Measurements from ENCODE around the gene NMRK1. TPM values are rescaled to one million over a fixed set of nuclear protein-coding genes. Genes with fewer than 3 reads are reported as not detected.
A peak's percentile ranks its signal among the peaks of the same experiment; 100 is the strongest.

Gene NMRK1
- total RNA-seq, 1 experiment from 2014 or later = 24.6 TPM

DNA sequence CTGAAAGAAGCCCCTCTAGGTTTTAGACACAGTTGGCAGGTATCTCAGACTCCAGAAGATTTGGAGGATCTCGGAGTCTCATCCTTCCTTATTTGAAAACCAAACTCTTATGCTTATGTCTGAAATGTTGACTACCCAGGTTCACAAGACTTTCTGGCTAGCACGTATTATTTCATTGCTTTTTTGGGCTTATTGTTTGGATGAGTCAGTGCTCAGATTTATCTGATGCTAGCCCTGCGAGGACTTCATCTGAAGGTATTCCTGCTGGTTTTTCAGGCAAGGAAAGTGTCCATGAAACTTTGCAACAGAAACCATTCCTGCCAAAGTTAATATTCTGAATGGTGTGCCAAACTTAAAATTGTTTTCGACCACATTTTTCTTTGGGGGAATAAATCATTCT lies 8.8 kb upstream of the NMRK1 start:
- no peaks in the 10 kb centered on the region for H3K9me3 Mint-ChIP-seq (ENCODE audit: unreplicated experiment)
- ChIA-PET POLR2A (no interaction called here), CTCF (no interaction called here)
- DNase-seq (ENCODE audit: unreplicated experiment) = no peak
- no peaks in the 10 kb centered on the region for H3K27me3 Mint-ChIP-seq (ENCODE audit: insufficient read depth, unreplicated experiment)
- H3K36me3 Mint-ChIP-seq (ENCODE audit: insufficient read depth, unreplicated experiment) = peaks cover 8% of the 10 kb centered on the region
- no peak overlapping the region for H3K27ac Mint-ChIP-seq (ENCODE audit: low read depth, unreplicated experiment)
- H3K4me1 Mint-ChIP-seq (ENCODE audit: insufficient read depth, unreplicated experiment) = no peaks in the 10 kb centered on the region
- intact Hi-C loops (cut with micrococcal nuclease) = no loop called here
- TF ChIP-seq, protein P1, sequence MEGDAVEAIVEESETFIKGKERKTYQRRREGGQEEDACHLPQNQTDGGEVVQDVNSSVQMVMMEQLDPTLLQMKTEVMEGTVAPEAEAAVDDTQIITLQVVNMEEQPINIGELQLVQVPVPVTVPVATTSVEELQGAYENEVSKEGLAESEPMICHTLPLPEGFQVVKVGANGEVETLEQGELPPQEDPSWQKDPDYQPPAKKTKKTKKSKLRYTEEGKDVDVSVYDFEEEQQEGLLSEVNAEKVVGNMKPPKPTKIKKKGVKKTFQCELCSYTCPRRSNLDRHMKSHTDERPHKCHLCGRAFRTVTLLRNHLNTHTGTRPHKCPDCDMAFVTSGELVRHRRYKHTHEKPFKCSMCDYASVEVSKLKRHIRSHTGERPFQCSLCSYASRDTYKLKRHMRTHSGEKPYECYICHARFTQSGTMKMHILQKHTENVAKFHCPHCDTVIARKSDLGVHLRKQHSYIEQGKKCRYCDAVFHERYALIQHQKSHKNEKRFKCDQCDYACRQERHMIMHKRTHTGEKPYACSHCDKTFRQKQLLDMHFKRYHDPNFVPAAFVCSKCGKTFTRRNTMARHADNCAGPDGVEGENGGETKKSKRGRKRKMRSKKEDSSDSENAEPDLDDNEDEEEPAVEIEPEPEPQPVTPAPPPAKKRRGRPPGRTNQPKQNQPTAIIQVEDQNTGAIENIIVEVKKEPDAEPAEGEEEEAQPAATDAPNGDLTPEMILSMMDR (IDR thresholded peaks at IDR 0.05; ENCODE audit: unreplicated experiment) = no peak
- H3K4me3 Mint-ChIP-seq (ENCODE audit: unreplicated experiment) = no peak overlapping the region
- BruUV-seq (replicated peaks) = no TSS peak

DNA sequence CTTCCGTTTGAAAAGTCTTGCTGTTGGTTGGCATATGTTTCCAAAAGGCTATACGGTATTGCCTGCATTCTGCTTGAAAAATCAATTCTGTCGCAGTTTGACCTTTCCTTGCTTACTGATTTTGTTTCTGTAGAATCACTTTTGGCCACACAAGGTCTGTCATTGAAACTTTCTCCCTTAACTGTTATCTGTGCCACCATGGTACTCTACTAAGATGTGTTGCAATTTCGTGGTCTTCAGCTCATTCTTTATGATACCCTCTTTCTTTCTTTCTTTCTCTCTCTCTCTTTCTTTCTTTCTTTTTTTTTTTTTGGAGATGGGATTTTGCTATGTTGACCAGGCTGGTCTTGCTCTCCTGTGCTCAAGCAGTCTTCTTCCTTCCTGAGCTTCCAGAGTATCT lies 4.8 kb upstream of the NMRK1 start:
- TF ChIP-seq, protein P1 (IDR thresholded peaks at IDR 0.05; ENCODE audit: unreplicated experiment) = no peak
- H3K9me3 Mint-ChIP-seq (ENCODE audit: unreplicated experiment) = no peaks in the 10 kb centered on the region
- no peak overlapping the region for H3K27ac Mint-ChIP-seq (ENCODE audit: low read depth, unreplicated experiment)
- no peaks in the 10 kb centered on the region for H3K27me3 Mint-ChIP-seq (ENCODE audit: insufficient read depth, unreplicated experiment)
- no TSS peak for BruUV-seq (replicated peaks)
- ChIA-PET POLR2A (interaction anchor here (0.6 to 1.4 kb wide), 3 partner anchors 11 to 60 kb away, joined by 3 to 4 read pairs (median 3); no protein-coding TSS in a partner anchor), CTCF (interaction anchor here (0.6 to 1.3 kb wide), 4 partner anchors 18 to 319 kb away, joined by 3 to 6 read pairs (median 3); partner anchors contain the start of gene C9orf40)
- H3K36me3 Mint-ChIP-seq (ENCODE audit: insufficient read depth, unreplicated experiment) = peaks cover 8% of the 10 kb centered on the region
- peaks cover 13% of the 10 kb centered on the region for H3K4me1 Mint-ChIP-seq (ENCODE audit: insufficient read depth, unreplicated experiment)
- intact Hi-C loops (cut with micrococcal nuclease) = no loop called here
- no peak for DNase-seq (ENCODE audit: unreplicated experiment)
- H3K4me3 Mint-ChIP-seq (ENCODE audit: unreplicated experiment) = no peak overlapping the region

DNA sequence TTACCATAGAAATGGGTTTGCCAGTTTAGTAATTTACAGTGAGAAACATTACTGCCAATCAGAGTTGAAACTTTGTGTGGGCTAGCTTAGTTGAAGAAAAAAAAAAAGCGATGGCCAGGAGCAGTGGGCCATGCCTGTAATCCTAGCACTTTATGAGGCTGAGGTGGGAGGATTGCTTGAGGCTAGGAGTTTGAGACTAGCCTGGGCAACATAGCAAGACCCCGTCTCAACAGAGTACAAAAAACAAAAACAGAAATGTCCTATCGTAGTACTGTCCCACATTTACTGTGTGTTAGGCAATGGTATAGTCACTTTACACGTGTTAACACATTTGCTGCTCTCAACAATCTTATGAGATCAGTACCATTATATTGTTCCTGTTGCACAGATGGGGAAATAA lies 2.6 kb upstream of the NMRK1 start:
- H3K27me3 Mint-ChIP-seq (ENCODE audit: insufficient read depth, unreplicated experiment) = no peaks in the 10 kb centered on the region
- intact Hi-C loops (cut with micrococcal nuclease) = no loop called here
- BruUV-seq (replicated peaks) = no TSS peak
- no peak for DNase-seq (ENCODE audit: unreplicated experiment)
- TF ChIP-seq, protein P1 (IDR thresholded peaks at IDR 0.05; ENCODE audit: unreplicated experiment) = no peak
- H3K9me3 Mint-ChIP-seq (ENCODE audit: unreplicated experiment) = no peaks in the 10 kb centered on the region
- ChIA-PET POLR2A (interaction anchor here (1.0 to 8.3 kb wide), 4 partner anchors 11 to 65 kb away, joined by 4 to 121 read pairs (median 26); partner anchors contain the start of gene CARNMT1), CTCF (interaction anchor here (0.6 to 1.3 kb wide), 5 partner anchors 17 to 64 kb away, joined by 3 to 6 read pairs (median 3); partner anchors contain the start of gene CARNMT1)
- H3K27ac Mint-ChIP-seq (ENCODE audit: low read depth, unreplicated experiment) = no peak overlapping the region
- peaks cover 8% of the 10 kb centered on the region for H3K36me3 Mint-ChIP-seq (ENCODE audit: insufficient read depth, unreplicated experiment)
- H3K4me3 Mint-ChIP-seq (ENCODE audit: unreplicated experiment) = no peak overlapping the region
- H3K4me1 Mint-ChIP-seq (ENCODE audit: insufficient read depth, unreplicated experiment) = peaks cover 17% of the 10 kb centered on the region

DNA sequence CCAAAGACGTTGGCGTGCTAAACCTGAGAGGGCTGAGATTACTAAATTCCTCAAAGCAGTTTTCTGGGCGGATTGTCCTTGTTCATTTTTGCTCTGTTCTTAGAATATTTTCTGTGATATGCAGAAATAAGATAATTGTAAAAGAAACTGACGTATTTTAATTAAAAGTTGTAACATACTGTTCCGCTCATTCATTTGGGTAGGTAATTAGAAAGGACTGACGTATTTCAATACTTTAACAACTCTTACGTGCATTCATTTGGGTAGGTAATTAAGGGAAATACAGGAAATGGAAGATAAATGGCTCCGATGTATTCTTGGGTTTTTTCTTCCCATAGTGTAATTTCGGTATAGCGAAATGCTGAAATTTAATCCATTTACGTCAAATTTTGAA lies 1.4 kb upstream of the NMRK1 start:
- DNase-seq (ENCODE audit: unreplicated experiment) = no peak
- Mint-ChIP-seq H3K9me3 (ENCODE audit: unreplicated experiment) (no peaks in the 10 kb centered on the region), H3K4me3 (ENCODE audit: unreplicated experiment) (peak overlapping the region; percentile 99), H3K27me3 (ENCODE audit: insufficient read depth, unreplicated experiment) (no peaks in the 10 kb centered on the region), H3K27ac (ENCODE audit: low read depth, unreplicated experiment) (peak overlapping the region; percentile 97), H3K36me3 (ENCODE audit: insufficient read depth, unreplicated experiment) (peaks cover 8% of the 10 kb centered on the region), H3K4me1 (ENCODE audit: insufficient read depth, unreplicated experiment) (peaks cover 20% of the 10 kb centered on the region)
- ChIA-PET POLR2A (interaction anchor here (1.0 to 8.3 kb wide), 6 partner anchors 12 to 304 kb away, joined by 3 to 121 read pairs (median 13); partner anchors contain the start of gene CARNMT1), CTCF (interaction anchor here (0.5 to 9.1 kb wide), 8 partner anchors 13 to 135 kb away, joined by 3 to 51 read pairs (median 3); partner anchors contain the start of gene CARNMT1)
- no TSS peak for BruUV-seq (replicated peaks)
- intact Hi-C loops (cut with micrococcal nuclease) = loop anchor here (5.0 kb wide), 3 partner anchors 98 to 1303 kb away; partner anchors contain the start of gene RFK
- TF ChIP-seq, protein P1 (IDR thresholded peaks at IDR 0.05; ENCODE audit: unreplicated experiment) = no peak

Measured in MCF 10A (cell line).